Measurements from ENCODE around the gene ZNF331. TPM values are rescaled to one million over a fixed set of nuclear protein-coding genes. Genes with fewer than 3 reads are reported as not detected.
"Not testable (repeated sequence)": the region's sequence is repeated elsewhere in the genome, so short reads cannot be mapped to it uniquely, and the experiment has no call there.

The ZNF331 gene
- 10 to 100 TPM; 24.9 to 65.2 TPM for total RNA-seq

GRCh38 chr19:53537521-53538377, at the start of gene ZNF331:
ZNF331 (plus strand) TSS chr19:53538145; CDS start chr19:53569377, 31,232 bp downstream.
- peaks cover 58% of the 10 kb centered on the region for H3K36me3 Mint-ChIP-seq (ENCODE audit: low read depth)
- H3K27me3 Mint-ChIP-seq = no peaks in the 10 kb centered on the region
- ATAC-seq (replicated peaks) = peak; percentile 84
- peak within 1 kb of the TSS; percentile 97 for H3K4me3 Mint-ChIP-seq
- peak within 1 kb of the TSS; percentile 95 for H3K27ac Mint-ChIP-seq
- peaks cover 6% of the 10 kb centered on the region for H3K4me1 Mint-ChIP-seq
- peaks cover 10% of the 10 kb centered on the region for H3K9me3 Mint-ChIP-seq

- Mint-ChIP-seq H3K36me3 (ENCODE audit: low read depth) (peaks cover 51% of the 10 kb centered on the region), H3K9me3 (peaks cover 42% of the 10 kb centered on the region), H3K27me3 (no peaks in the 10 kb centered on the region), H3K4me1 (no peaks in the 10 kb centered on the region), H3K4me3 (no peak overlapping the region), H3K27ac (no peak overlapping the region)
- no peak for ATAC-seq (replicated peaks)
These were observed 45.8 kb upstream of the ZNF331 start for GRCh38 chr19:53492153-53492552.

GRCh38 chr19:53497311-53498023, 40.5 kb upstream of the ZNF331 start:
- not testable (repeated sequence) for ATAC-seq (replicated peaks); H3K36me3 Mint-ChIP-seq (ENCODE audit: low read depth); H3K4me1 Mint-ChIP-seq; H3K27me3 Mint-ChIP-seq; H3K4me3 Mint-ChIP-seq; H3K27ac Mint-ChIP-seq
- peaks cover 27% of the 10 kb centered on the region for H3K9me3 Mint-ChIP-seq

GRCh38 chr19:53498024-53498395, 39.9 kb upstream of the ZNF331 start:
- H3K9me3 Mint-ChIP-seq = peaks cover 22% of the 10 kb centered on the region

GRCh38 chr19:53503151-53503550, 34.8 kb upstream of the ZNF331 start:
- not testable (repeated sequence) for H3K36me3 Mint-ChIP-seq (ENCODE audit: low read depth); ATAC-seq (replicated peaks); H3K4me1 Mint-ChIP-seq; H3K27ac Mint-ChIP-seq; H3K27me3 Mint-ChIP-seq; H3K4me3 Mint-ChIP-seq
- H3K9me3 Mint-ChIP-seq = peaks cover 12% of the 10 kb centered on the region

More at GRCh38 chr19:53498024-53498395, 39.9 kb upstream of the ZNF331 start:
- not testable (repeated sequence) for H3K4me1 Mint-ChIP-seq; H3K27me3 Mint-ChIP-seq; H3K4me3 Mint-ChIP-seq; H3K27ac Mint-ChIP-seq; ATAC-seq (replicated peaks); H3K36me3 Mint-ChIP-seq (ENCODE audit: low read depth)

GRCh38 chr19:53503671-53504364, 34.1 kb upstream of the ZNF331 start:
- H3K27me3 Mint-ChIP-seq; H3K4me1 Mint-ChIP-seq; H3K27ac Mint-ChIP-seq; H3K4me3 Mint-ChIP-seq; ATAC-seq (replicated peaks); H3K9me3 Mint-ChIP-seq; H3K36me3 Mint-ChIP-seq (ENCODE audit: low read depth): not testable (repeated sequence)

- not testable (repeated sequence) for ATAC-seq (replicated peaks); H3K4me3 Mint-ChIP-seq; H3K9me3 Mint-ChIP-seq; H3K36me3 Mint-ChIP-seq (ENCODE audit: low read depth); H3K27ac Mint-ChIP-seq; H3K27me3 Mint-ChIP-seq; H3K4me1 Mint-ChIP-seq
These were observed 33.6 kb upstream of the ZNF331 start for GRCh38 chr19:53504365-53504703.

- H3K27me3 Mint-ChIP-seq = peaks cover 4% of the 10 kb centered on the region
- no peak for ATAC-seq (replicated peaks)
- no peak overlapping the region for H3K27ac Mint-ChIP-seq
- H3K4me1 Mint-ChIP-seq = no peaks in the 10 kb centered on the region
- peaks cover 8% of the 10 kb centered on the region for H3K9me3 Mint-ChIP-seq
- H3K36me3 Mint-ChIP-seq (ENCODE audit: low read depth) = no peaks in the 10 kb centered on the region
- no peak overlapping the region for H3K4me3 Mint-ChIP-seq
These were observed 33.1 kb upstream of the ZNF331 start for GRCh38 chr19:53504885-53505284.

- ATAC-seq (replicated peaks) = no peak
- H3K4me3 Mint-ChIP-seq = no peak overlapping the region
- no peak overlapping the region for H3K27ac Mint-ChIP-seq
- H3K36me3 Mint-ChIP-seq (ENCODE audit: low read depth) = no peaks in the 10 kb centered on the region
- H3K27me3 Mint-ChIP-seq = no peaks in the 10 kb centered on the region
- no peaks in the 10 kb centered on the region for H3K4me1 Mint-ChIP-seq
- peaks cover 4% of the 10 kb centered on the region for H3K9me3 Mint-ChIP-seq
These were observed 31.2 kb upstream of the ZNF331 start for GRCh38 chr19:53506728-53507127.

- no peak overlapping the region for H3K4me3 Mint-ChIP-seq
- H3K36me3 Mint-ChIP-seq (ENCODE audit: low read depth) = no peaks in the 10 kb centered on the region
- no peak overlapping the region for H3K27ac Mint-ChIP-seq
- peaks cover 4% of the 10 kb centered on the region for H3K9me3 Mint-ChIP-seq
- no peak for ATAC-seq (replicated peaks)
- no peaks in the 10 kb centered on the region for H3K27me3 Mint-ChIP-seq
- H3K4me1 Mint-ChIP-seq = no peaks in the 10 kb centered on the region
These were observed 30.2 kb upstream of the ZNF331 start for GRCh38 chr19:53507523-53508442.

- Mint-ChIP-seq H3K4me3 (no peak overlapping the region), H3K9me3 (peaks cover 4% of the 10 kb centered on the region), H3K27me3 (no peaks in the 10 kb centered on the region), H3K4me1 (no peaks in the 10 kb centered on the region), H3K36me3 (ENCODE audit: low read depth) (no peaks in the 10 kb centered on the region), H3K27ac (no peak overlapping the region)
- no peak for ATAC-seq (replicated peaks)
These were observed 28.5 kb upstream of the ZNF331 start for GRCh38 chr19:53509443-53509842.

GRCh38 chr19:53509845-53510244, 28.1 kb upstream of the ZNF331 start:
- H3K27me3 Mint-ChIP-seq = no peaks in the 10 kb centered on the region
- peaks cover 4% of the 10 kb centered on the region for H3K9me3 Mint-ChIP-seq
- H3K4me1 Mint-ChIP-seq = no peaks in the 10 kb centered on the region
- H3K4me3 Mint-ChIP-seq = no peak overlapping the region
- H3K27ac Mint-ChIP-seq = no peak overlapping the region
- no peaks in the 10 kb centered on the region for H3K36me3 Mint-ChIP-seq (ENCODE audit: low read depth)
- ATAC-seq (replicated peaks) = no peak

GRCh38 chr19:53511357-53511756, 26.6 kb upstream of the ZNF331 start:
- H3K4me3 Mint-ChIP-seq = no peak overlapping the region
- no peaks in the 10 kb centered on the region for H3K36me3 Mint-ChIP-seq (ENCODE audit: low read depth)
- no peaks in the 10 kb centered on the region for H3K27me3 Mint-ChIP-seq
- peaks cover 2% of the 10 kb centered on the region for H3K9me3 Mint-ChIP-seq
- H3K4me1 Mint-ChIP-seq = no peaks in the 10 kb centered on the region
- H3K27ac Mint-ChIP-seq = no peak overlapping the region
- ATAC-seq (replicated peaks) = no peak

- ATAC-seq (replicated peaks) = peak; percentile 78
- Mint-ChIP-seq H3K27me3 (no peaks in the 10 kb centered on the region), H3K4me3 (no peak overlapping the region), H3K4me1 (no peaks in the 10 kb centered on the region), H3K36me3 (ENCODE audit: low read depth) (no peaks in the 10 kb centered on the region), H3K9me3 (no peaks in the 10 kb centered on the region), H3K27ac (no peak overlapping the region)
These were observed 26.0 kb upstream of the ZNF331 start for GRCh38 chr19:53511933-53512374.

Measured in activated T-helper 17 cell treated with anti-CD3 and anti-CD28 coated beads, Interleukin-2, amount 50 U/mL, for 72 hours (primary cell).